ENCODE measurements around the gene AK6.

DNA sequence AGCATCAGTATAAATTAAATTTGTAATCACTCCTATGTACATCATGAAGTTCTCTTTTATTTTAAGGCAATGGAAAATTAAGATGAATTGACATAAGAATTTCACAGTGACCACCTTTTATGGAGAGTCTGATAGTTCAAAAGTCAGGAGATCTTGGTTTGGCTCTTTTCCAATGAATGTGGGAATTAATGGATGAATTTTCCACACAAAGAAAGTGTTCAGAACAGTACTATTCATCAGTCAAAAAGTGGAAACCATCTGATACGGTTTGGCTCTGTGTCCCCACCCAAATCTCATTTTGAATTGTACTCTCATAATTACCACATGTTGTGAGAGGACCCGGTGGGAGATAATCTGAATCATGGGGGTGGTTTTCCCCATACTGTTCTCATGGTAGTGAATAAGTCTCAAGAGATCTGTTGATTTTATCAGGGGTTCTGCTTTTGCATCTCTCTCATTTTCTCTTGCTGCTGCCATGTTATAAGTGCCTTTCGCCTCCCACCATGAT, 61.2 kb downstream of the AK6 start:
- TF ChIP-seq, protein P1, sequence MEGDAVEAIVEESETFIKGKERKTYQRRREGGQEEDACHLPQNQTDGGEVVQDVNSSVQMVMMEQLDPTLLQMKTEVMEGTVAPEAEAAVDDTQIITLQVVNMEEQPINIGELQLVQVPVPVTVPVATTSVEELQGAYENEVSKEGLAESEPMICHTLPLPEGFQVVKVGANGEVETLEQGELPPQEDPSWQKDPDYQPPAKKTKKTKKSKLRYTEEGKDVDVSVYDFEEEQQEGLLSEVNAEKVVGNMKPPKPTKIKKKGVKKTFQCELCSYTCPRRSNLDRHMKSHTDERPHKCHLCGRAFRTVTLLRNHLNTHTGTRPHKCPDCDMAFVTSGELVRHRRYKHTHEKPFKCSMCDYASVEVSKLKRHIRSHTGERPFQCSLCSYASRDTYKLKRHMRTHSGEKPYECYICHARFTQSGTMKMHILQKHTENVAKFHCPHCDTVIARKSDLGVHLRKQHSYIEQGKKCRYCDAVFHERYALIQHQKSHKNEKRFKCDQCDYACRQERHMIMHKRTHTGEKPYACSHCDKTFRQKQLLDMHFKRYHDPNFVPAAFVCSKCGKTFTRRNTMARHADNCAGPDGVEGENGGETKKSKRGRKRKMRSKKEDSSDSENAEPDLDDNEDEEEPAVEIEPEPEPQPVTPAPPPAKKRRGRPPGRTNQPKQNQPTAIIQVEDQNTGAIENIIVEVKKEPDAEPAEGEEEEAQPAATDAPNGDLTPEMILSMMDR (IDR thresholded peaks at IDR 0.05; ENCODE audit: insufficient read depth, low read length), result no peak
- TF ChIP-seq, protein P2, sequence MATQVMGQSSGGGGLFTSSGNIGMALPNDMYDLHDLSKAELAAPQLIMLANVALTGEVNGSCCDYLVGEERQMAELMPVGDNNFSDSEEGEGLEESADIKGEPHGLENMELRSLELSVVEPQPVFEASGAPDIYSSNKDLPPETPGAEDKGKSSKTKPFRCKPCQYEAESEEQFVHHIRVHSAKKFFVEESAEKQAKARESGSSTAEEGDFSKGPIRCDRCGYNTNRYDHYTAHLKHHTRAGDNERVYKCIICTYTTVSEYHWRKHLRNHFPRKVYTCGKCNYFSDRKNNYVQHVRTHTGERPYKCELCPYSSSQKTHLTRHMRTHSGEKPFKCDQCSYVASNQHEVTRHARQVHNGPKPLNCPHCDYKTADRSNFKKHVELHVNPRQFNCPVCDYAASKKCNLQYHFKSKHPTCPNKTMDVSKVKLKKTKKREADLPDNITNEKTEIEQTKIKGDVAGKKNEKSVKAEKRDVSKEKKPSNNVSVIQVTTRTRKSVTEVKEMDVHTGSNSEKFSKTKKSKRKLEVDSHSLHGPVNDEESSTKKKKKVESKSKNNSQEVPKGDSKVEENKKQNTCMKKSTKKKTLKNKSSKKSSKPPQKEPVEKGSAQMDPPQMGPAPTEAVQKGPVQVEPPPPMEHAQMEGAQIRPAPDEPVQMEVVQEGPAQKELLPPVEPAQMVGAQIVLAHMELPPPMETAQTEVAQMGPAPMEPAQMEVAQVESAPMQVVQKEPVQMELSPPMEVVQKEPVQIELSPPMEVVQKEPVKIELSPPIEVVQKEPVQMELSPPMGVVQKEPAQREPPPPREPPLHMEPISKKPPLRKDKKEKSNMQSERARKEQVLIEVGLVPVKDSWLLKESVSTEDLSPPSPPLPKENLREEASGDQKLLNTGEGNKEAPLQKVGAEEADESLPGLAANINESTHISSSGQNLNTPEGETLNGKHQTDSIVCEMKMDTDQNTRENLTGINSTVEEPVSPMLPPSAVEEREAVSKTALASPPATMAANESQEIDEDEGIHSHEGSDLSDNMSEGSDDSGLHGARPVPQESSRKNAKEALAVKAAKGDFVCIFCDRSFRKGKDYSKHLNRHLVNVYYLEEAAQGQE (IDR thresholded peaks at IDR 0.05; ENCODE audit: insufficient replicate concordance, low read depth), result no peak
- no peak for TF ChIP-seq POLR2AphosphoS5 (IDR thresholded peaks at IDR 0.05; ENCODE audit: low read depth)
- no peak for TF ChIP-seq GABPA (IDR thresholded peaks at IDR 0.05; ENCODE audit: low read depth)
- TF ChIP-seq SPI1 (IDR thresholded peaks at IDR 0.05; ENCODE audit: borderline replicate concordance, low read depth), result no peak
